ENCODE measurements around the gene CZIB. TPM values are rescaled to one million over a fixed set of nuclear protein-coding genes. Genes with fewer than 3 reads are reported as not detected.
A peak's percentile ranks its signal among the peaks of the same experiment; 100 is the strongest.

The CZIB gene
- total RNA-seq, 2 donors from 2014 or later: 37.5 to 44.5 TPM

- Mint-ChIP-seq H3K4me1 (ENCODE audit: low read depth in 2 of 2) (no peaks in the 10 kb centered on the region), H3K27ac (no peak overlapping the region), H3K9me3 (no peaks in the 10 kb centered on the region), H3K4me3 (no peak overlapping the region), H3K36me3 (peaks cover 33% of the 10 kb centered on the region), H3K27me3 (no peaks in the 10 kb centered on the region)
- DNase-seq (ENCODE audit: low spot score): no peak
- ATAC-seq: peak; percentile 36 to 44
These were observed 33.7 kb upstream of the CZIB start for GRCh38 chr1:53254011-53254640.

GRCh38 chr1:53250325-53250724 is 29.9 kb upstream of the CZIB start:
- ATAC-seq: no peak
- no peak for DNase-seq (ENCODE audit: low spot score)
- no peak overlapping the region for H3K4me3 Mint-ChIP-seq
- no peak overlapping the region for H3K27ac Mint-ChIP-seq
- H3K27me3 Mint-ChIP-seq: no peaks in the 10 kb centered on the region
- H3K9me3 Mint-ChIP-seq: no peaks in the 10 kb centered on the region
- H3K36me3 Mint-ChIP-seq: peaks cover 21% of the 10 kb centered on the region
- no peaks in the 10 kb centered on the region for H3K4me1 Mint-ChIP-seq (ENCODE audit: low read depth in 2 of 2)

GRCh38 chr1:53249706-53250105 is 29.3 kb upstream of the CZIB start:
- H3K27me3 Mint-ChIP-seq: no peaks in the 10 kb centered on the region
- DNase-seq (ENCODE audit: low spot score): no peak
- no peaks in the 10 kb centered on the region for H3K4me1 Mint-ChIP-seq (ENCODE audit: low read depth in 2 of 2)
- no peaks in the 10 kb centered on the region for H3K9me3 Mint-ChIP-seq
- H3K4me3 Mint-ChIP-seq: no peak overlapping the region
- peaks cover 21% of the 10 kb centered on the region for H3K36me3 Mint-ChIP-seq
- no peak for ATAC-seq
- no peak overlapping the region for H3K27ac Mint-ChIP-seq

- H3K36me3 Mint-ChIP-seq: peaks cover 21% of the 10 kb centered on the region
These were observed 26.1 kb upstream of the CZIB start for GRCh38 chr1:53246261-53247134.

GRCh38 chr1:53244141-53244540 is 23.7 kb upstream of the CZIB start:
- Mint-ChIP-seq H3K27ac (no peak overlapping the region), H3K36me3 (no peaks in the 10 kb centered on the region), H3K4me3 (no peak overlapping the region), H3K9me3 (no peaks in the 10 kb centered on the region), H3K27me3 (no peaks in the 10 kb centered on the region), H3K4me1 (ENCODE audit: low read depth in 2 of 2) (peaks cover 0 to under 1% of the 10 kb centered on the region in 2 donors)
- no peak for DNase-seq (ENCODE audit: low spot score)
- no peak for ATAC-seq

More at GRCh38 chr1:53246261-53247134, 26.1 kb upstream of the CZIB start:
- DNase-seq (ENCODE audit: low spot score) (no peak), ATAC-seq (no peak)
- Mint-ChIP-seq H3K4me3 (no peak overlapping the region), H3K4me1 (ENCODE audit: low read depth in 2 of 2) (no peaks in the 10 kb centered on the region), H3K27me3 (no peaks in the 10 kb centered on the region), H3K27ac (no peak overlapping the region), H3K9me3 (no peaks in the 10 kb centered on the region)

GRCh38 chr1:53242381-53242780 is 21.9 kb upstream of the CZIB start:
- peaks cover 6% of the 10 kb centered on the region for H3K36me3 Mint-ChIP-seq
- no peak overlapping the region for H3K27ac Mint-ChIP-seq

GRCh38 chr1:53241828-53242227 is 21.4 kb upstream of the CZIB start:
- no peak for ATAC-seq
- no peaks in the 10 kb centered on the region for H3K27me3 Mint-ChIP-seq
- peaks cover 13 to 18% of the 10 kb centered on the region in 2 donors for H3K4me1 Mint-ChIP-seq (ENCODE audit: low read depth in 2 of 2)
- DNase-seq (ENCODE audit: low spot score): no peak
- H3K9me3 Mint-ChIP-seq: no peaks in the 10 kb centered on the region
- no peak overlapping the region for H3K27ac Mint-ChIP-seq
- no peak overlapping the region for H3K4me3 Mint-ChIP-seq
- peaks cover 6% of the 10 kb centered on the region for H3K36me3 Mint-ChIP-seq

More at GRCh38 chr1:53242381-53242780, 21.9 kb upstream of the CZIB start:
- Mint-ChIP-seq H3K27me3 (no peaks in the 10 kb centered on the region), H3K9me3 (no peaks in the 10 kb centered on the region), H3K4me1 (ENCODE audit: low read depth in 2 of 2) (peaks cover 13 to 16% of the 10 kb centered on the region in 2 donors), H3K4me3 (no peak overlapping the region)
- DNase-seq (ENCODE audit: low spot score) (no peak), ATAC-seq (no peak)

- Mint-ChIP-seq H3K4me1 (ENCODE audit: low read depth in 2 of 2) (peaks cover 23 to 30% of the 10 kb centered on the region in 2 donors), H3K4me3 (peak within 1 kb of the TSS; percentile 93), H3K36me3 (peaks cover 16% of the 10 kb centered on the region), H3K9me3 (no peaks in the 10 kb centered on the region), H3K27me3 (no peaks in the 10 kb centered on the region), H3K27ac (peak within 1 kb of the TSS; percentile 92 to 98)
- peak; percentile 97 for DNase-seq (ENCODE audit: low spot score)
- ATAC-seq: peak; percentile 100
These were observed 18.0 kb upstream of the CZIB start, which contains the start of gene MAGOH for GRCh38 chr1:53238197-53239155. Gene MAGOH, minus strand, starts transcription at chr1:53238518. Its CDS starts 70 bp downstream, at chr1:53238448.

- peaks cover 17% of the 10 kb centered on the region for H3K36me3 Mint-ChIP-seq
- H3K27ac Mint-ChIP-seq: peak overlapping the region; percentile 92 to 98
- H3K4me1 Mint-ChIP-seq (ENCODE audit: low read depth in 2 of 2): peaks cover 23 to 30% of the 10 kb centered on the region in 2 donors
- H3K27me3 Mint-ChIP-seq: no peaks in the 10 kb centered on the region
- H3K4me3 Mint-ChIP-seq: peak overlapping the region; percentile 93
- H3K9me3 Mint-ChIP-seq: no peaks in the 10 kb centered on the region
- DNase-seq (ENCODE audit: low spot score) (no peak), ATAC-seq (no peak)
These were observed 17.2 kb upstream of the CZIB start for GRCh38 chr1:53237638-53238037.

GRCh38 chr1:53220962-53221286 is 490 bp upstream of the CZIB start:
- no peaks in the 10 kb centered on the region for H3K27me3 Mint-ChIP-seq
- DNase-seq (ENCODE audit: low spot score): no peak
- H3K9me3 Mint-ChIP-seq: no peaks in the 10 kb centered on the region
- peak overlapping the region; percentile 93 to 95 for H3K27ac Mint-ChIP-seq
- ATAC-seq: no peak
- peaks cover 14 to 21% of the 10 kb centered on the region in 2 donors for H3K4me1 Mint-ChIP-seq (ENCODE audit: low read depth in 2 of 2)
- H3K4me3 Mint-ChIP-seq: peak overlapping the region; percentile 88
- H3K36me3 Mint-ChIP-seq: no peaks in the 10 kb centered on the region

GRCh38 chr1:53219711-53220110 is 723 bp downstream of the CZIB start:
- H3K27me3 Mint-ChIP-seq: no peaks in the 10 kb centered on the region
- DNase-seq (ENCODE audit: low spot score) (no peak), ATAC-seq (no peak)
- H3K4me1 Mint-ChIP-seq (ENCODE audit: low read depth in 2 of 2): peaks cover 14 to 21% of the 10 kb centered on the region in 2 donors
- H3K27ac Mint-ChIP-seq: peak overlapping the region; percentile 93 to 95
- peak overlapping the region; percentile 88 for H3K4me3 Mint-ChIP-seq
- no peaks in the 10 kb centered on the region for H3K9me3 Mint-ChIP-seq
- H3K36me3 Mint-ChIP-seq: no peaks in the 10 kb centered on the region

- H3K36me3 Mint-ChIP-seq: no peaks in the 10 kb centered on the region
- H3K27me3 Mint-ChIP-seq: no peaks in the 10 kb centered on the region
- H3K9me3 Mint-ChIP-seq: no peaks in the 10 kb centered on the region
- ATAC-seq: no peak
- H3K4me3 Mint-ChIP-seq: peak overlapping the region; percentile 37
- peaks cover 14 to 21% of the 10 kb centered on the region in 2 donors for H3K4me1 Mint-ChIP-seq (ENCODE audit: low read depth in 2 of 2)
- DNase-seq (ENCODE audit: low spot score): no peak
- H3K27ac Mint-ChIP-seq: peak overlapping the region; percentile 93 to 95
These were observed 2.2 kb downstream of the CZIB start for GRCh38 chr1:53218201-53218600.

GRCh38 chr1:53214376-53214940 is 6.0 kb downstream of the CZIB start:
- H3K4me1 Mint-ChIP-seq (ENCODE audit: low read depth in 2 of 2): peaks cover 1 to 9% of the 10 kb centered on the region in 2 donors
- peaks cover 5% of the 10 kb centered on the region for H3K36me3 Mint-ChIP-seq
- H3K27ac Mint-ChIP-seq: no peak overlapping the region
- DNase-seq (ENCODE audit: low spot score): no peak
- no peak for ATAC-seq
- H3K4me3 Mint-ChIP-seq: no peak overlapping the region
- H3K9me3 Mint-ChIP-seq: no peaks in the 10 kb centered on the region
- no peaks in the 10 kb centered on the region for H3K27me3 Mint-ChIP-seq

All from natural killer cell treated with Interleukin-12 subunit alpha and Interleukin-12 subunit beta and Interleukin-15 and Interleukin-18, amount 100 ng/mL, for 72 hours (primary cell).